ENCODE data around the gene DOCK10.

Gene DOCK10

DNA sequence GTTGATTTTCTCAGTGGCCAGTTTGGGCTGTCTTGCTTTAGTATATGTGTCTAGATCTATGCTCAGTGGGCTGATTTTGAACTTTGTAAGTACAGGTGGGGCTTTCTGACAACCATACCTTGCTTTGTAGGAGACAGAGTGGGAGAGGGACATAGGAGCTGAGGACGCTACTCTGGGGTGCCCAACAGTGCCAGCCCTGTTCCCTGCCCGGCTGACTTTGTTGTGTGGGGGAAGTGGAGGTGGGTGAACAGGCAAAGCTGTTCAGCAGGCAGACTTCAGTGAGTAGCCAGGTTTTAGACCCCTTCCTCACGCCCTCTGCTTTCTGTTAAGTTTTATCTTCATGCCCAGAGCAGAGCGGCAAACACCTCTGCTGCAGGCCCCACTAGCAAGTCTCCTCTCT is 44.2 kb upstream of the DOCK10 start:
- Histone ChIP-seq H3K4me3 (ENCODE audit: low read depth, low read length) (no peak overlapping the region), H3K27ac (ENCODE audit: extremely low read depth, low read depth, low read length) (no peak overlapping the region), H3K36me3 (ENCODE audit: control insufficient read depth in 2 of 2, insufficient read depth in 1 of 2, low read length in 2 of 2) (no peaks in the 10 kb centered on the region), H3K4me1 (ENCODE audit: control insufficient read depth, insufficient read depth, low read length) (no peaks in the 10 kb centered on the region), H3K9me3 (ENCODE audit: control insufficient read depth, insufficient read depth, low read depth, low read length) (no peaks in the 10 kb centered on the region)
- TF ChIP-seq, protein P1, sequence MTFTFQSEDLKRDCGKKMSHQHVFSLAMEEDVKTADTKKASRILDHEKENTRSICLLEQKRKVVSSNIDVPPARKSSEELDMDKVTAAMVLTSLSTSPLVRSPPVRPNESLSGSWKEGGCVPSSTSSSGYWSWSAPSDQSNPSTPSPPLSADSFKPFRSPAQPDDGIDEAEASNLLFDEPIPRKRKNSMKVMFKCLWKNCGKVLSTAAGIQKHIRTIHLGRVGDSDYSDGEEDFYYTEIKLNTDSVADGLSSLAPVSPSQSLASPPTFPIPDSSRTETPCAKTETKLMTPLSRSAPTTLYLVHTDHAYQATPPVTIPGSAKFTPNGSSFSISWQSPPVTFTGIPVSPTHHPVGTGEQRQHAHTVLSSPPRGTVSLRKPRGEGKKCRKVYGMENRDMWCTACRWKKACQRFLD (tag by site-specific recombination; IDR thresholded peaks at IDR 0.05): no peak
- no peak for TF ChIP-seq ZNF501 (tag by site-specific recombination; IDR thresholded peaks at IDR 0.05)
- TF ChIP-seq GLIS2 (tag by site-specific recombination; IDR thresholded peaks at IDR 0.05): no peak
- TF ChIP-seq ZNF670 (tag by site-specific recombination; IDR thresholded peaks at IDR 0.05; ENCODE audit: low read depth): no peak
- TF ChIP-seq ZNF292 (tag by site-specific recombination; IDR thresholded peaks at IDR 0.05; ENCODE audit: borderline replicate concordance, low read depth): no peak
- TF ChIP-seq ZNF37A (tag by site-specific recombination; IDR thresholded peaks at IDR 0.05): no peak
- POLR2A ChIA-PET: no interaction called here
- CTCF ChIA-PET: interaction anchor here (0.5 kb wide), 1 partner anchor 21 kb away, joined by 3 read pairs; no protein-coding TSS in a partner anchor

DNA sequence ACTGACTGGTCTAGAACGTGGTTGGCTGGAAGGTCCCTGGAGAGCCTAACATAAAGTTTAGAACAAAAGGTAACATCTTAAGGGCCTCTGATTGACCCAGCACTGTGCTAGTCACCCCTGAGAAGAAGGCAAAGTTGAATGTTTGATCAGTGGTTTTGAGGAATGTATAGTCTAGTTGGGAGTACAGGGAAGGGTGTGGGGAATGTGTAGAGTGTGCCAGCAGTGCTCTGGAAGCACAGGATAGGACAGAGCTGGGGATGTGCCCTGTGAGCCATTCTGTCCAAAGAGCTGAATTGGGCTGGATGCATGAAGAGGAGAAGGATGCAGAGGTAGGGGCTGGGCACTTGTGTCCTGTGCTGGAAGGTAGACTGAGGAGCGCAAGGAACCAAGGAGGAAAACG is 41.0 kb upstream of the DOCK10 start:
- ChIA-PET CTCF (interaction anchor here (1.0 kb wide), 1 partner anchor 577 kb away, joined by 4 read pairs; no protein-coding TSS in a partner anchor), POLR2A (no interaction called here)
- no peak overlapping the region for H3K27ac ChIP-seq (ENCODE audit: extremely low read depth, low read depth, low read length)
- H3K9me3 ChIP-seq (ENCODE audit: control insufficient read depth, insufficient read depth, low read depth, low read length): no peaks in the 10 kb centered on the region
- no peak for TF ChIP-seq ZNF561 (tag by site-specific recombination; IDR thresholded peaks at IDR 0.05; ENCODE audit: borderline replicate concordance)
- TF ChIP-seq, protein P2, sequence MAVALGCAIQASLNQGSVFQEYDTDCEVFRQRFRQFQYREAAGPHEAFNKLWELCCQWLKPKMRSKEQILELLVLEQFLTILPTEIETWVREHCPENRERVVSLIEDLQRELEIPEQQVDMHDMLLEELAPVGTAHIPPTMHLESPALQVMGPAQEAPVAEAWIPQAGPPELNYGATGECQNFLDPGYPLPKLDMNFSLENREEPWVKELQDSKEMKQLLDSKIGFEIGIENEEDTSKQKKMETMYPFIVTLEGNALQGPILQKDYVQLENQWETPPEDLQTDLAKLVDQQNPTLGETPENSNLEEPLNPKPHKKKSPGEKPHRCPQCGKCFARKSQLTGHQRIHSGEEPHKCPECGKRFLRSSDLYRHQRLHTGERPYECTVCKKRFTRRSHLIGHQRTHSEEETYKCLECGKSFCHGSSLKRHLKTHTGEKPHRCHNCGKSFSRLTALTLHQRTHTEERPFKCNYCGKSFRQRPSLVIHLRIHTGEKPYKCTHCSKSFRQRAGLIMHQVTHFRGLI (tag by site-specific recombination; IDR thresholded peaks at IDR 0.05): no peak
- TF ChIP-seq ZNF350 (tag by site-specific recombination; IDR thresholded peaks at IDR 0.05): no peak
- TF ChIP-seq, protein P3, sequence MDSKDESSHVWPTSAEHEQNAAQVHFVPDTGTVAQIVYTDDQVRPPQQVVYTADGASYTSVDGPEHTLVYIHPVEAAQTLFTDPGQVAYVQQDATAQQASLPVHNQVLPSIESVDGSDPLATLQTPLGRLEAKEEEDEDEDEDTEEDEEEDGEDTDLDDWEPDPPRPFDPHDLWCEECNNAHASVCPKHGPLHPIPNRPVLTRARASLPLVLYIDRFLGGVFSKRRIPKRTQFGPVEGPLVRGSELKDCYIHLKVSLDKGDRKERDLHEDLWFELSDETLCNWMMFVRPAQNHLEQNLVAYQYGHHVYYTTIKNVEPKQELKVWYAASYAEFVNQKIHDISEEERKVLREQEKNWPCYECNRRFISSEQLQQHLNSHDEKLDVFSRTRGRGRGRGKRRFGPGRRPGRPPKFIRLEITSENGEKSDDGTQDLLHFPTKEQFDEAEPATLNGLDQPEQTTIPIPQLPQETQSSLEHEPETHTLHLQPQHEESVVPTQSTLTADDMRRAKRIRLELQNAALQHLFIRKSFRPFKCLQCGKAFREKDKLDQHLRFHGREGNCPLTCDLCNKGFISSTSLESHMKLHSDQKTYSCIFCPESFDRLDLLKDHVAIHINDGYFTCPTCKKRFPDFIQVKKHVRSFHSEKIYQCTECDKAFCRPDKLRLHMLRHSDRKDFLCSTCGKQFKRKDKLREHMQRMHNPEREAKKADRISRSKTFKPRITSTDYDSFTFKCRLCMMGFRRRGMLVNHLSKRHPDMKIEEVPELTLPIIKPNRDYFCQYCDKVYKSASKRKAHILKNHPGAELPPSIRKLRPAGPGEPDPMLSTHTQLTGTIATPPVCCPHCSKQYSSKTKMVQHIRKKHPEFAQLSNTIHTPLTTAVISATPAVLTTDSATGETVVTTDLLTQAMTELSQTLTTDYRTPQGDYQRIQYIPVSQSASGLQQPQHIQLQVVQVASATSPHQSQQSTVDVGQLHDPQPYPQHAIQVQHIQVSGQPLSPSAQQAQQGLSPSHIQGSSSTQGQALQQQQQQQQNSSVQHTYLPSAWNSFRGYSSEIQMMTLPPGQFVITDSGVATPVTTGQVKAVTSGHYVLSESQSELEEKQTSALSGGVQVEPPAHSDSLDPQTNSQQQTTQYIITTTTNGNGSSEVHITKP (tag by site-specific recombination; IDR thresholded peaks at IDR 0.05): no peak
- no peak for TF ChIP-seq ZNF830 (tag by site-specific recombination; IDR thresholded peaks at IDR 0.05; ENCODE audit: low read depth)
- no peak for TF ChIP-seq ZNF624 (tag by site-specific recombination; IDR thresholded peaks at IDR 0.05)
- TF ChIP-seq ZNF202 (tag by site-specific recombination; IDR thresholded peaks at IDR 0.05; ENCODE audit: borderline replicate concordance): no peak
- no peak for TF ChIP-seq HOXC10 (CRISPR knock-in tag; IDR thresholded peaks at IDR 0.05)
- TF ChIP-seq KLF7 (tag by site-specific recombination; IDR thresholded peaks at IDR 0.05; ENCODE audit: borderline replicate concordance): no peak
- TF ChIP-seq ZNF157 (tag by site-specific recombination; IDR thresholded peaks at IDR 0.05): no peak
- no peak for TF ChIP-seq ZNF324 (tag by site-specific recombination; IDR thresholded peaks at IDR 0.05)
- TF ChIP-seq ZNF585B (tag by site-specific recombination; IDR thresholded peaks at IDR 0.05): no peak
- no peak for TF ChIP-seq OSR2 (tag by site-specific recombination; IDR thresholded peaks at IDR 0.05)
- TF ChIP-seq FEZF1 (tag by site-specific recombination; IDR thresholded peaks at IDR 0.05): no peak
- TF ChIP-seq, protein P4, sequence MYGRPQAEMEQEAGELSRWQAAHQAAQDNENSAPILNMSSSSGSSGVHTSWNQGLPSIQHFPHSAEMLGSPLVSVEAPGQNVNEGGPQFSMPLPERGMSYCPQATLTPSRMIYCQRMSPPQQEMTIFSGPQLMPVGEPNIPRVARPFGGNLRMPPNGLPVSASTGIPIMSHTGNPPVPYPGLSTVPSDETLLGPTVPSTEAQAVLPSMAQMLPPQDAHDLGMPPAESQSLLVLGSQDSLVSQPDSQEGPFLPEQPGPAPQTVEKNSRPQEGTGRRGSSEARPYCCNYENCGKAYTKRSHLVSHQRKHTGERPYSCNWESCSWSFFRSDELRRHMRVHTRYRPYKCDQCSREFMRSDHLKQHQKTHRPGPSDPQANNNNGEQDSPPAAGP (tag by site-specific recombination; IDR thresholded peaks at IDR 0.05): no peak
- TF ChIP-seq, protein P5, sequence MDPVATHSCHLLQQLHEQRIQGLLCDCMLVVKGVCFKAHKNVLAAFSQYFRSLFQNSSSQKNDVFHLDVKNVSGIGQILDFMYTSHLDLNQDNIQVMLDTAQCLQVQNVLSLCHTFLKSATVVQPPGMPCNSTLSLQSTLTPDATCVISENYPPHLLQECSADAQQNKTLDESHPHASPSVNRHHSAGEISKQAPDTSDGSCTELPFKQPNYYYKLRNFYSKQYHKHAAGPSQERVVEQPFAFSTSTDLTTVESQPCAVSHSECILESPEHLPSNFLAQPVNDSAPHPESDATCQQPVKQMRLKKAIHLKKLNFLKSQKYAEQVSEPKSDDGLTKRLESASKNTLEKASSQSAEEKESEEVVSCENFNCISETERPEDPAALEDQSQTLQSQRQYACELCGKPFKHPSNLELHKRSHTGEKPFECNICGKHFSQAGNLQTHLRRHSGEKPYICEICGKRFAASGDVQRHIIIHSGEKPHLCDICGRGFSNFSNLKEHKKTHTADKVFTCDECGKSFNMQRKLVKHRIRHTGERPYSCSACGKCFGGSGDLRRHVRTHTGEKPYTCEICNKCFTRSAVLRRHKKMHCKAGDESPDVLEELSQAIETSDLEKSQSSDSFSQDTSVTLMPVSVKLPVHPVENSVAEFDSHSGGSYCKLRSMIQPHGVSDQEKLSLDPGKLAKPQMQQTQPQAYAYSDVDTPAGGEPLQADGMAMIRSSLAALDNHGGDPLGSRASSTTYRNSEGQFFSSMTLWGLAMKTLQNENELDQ (tag by site-specific recombination; IDR thresholded peaks at IDR 0.05; ENCODE audit: low read depth): no peak
- no peak for TF ChIP-seq ZNF548 (tag by site-specific recombination; IDR thresholded peaks at IDR 0.05)
- TF ChIP-seq, protein P6, sequence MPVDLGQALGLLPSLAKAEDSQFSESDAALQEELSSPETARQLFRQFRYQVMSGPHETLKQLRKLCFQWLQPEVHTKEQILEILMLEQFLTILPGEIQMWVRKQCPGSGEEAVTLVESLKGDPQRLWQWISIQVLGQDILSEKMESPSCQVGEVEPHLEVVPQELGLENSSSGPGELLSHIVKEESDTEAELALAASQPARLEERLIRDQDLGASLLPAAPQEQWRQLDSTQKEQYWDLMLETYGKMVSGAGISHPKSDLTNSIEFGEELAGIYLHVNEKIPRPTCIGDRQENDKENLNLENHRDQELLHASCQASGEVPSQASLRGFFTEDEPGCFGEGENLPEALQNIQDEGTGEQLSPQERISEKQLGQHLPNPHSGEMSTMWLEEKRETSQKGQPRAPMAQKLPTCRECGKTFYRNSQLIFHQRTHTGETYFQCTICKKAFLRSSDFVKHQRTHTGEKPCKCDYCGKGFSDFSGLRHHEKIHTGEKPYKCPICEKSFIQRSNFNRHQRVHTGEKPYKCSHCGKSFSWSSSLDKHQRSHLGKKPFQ (tag by site-specific recombination; IDR thresholded peaks at IDR 0.05): no peak
- no peaks in the 10 kb centered on the region for H3K4me1 ChIP-seq (ENCODE audit: control insufficient read depth, insufficient read depth, low read length)
- no peaks in the 10 kb centered on the region for H3K36me3 ChIP-seq (ENCODE audit: control insufficient read depth in 2 of 2, insufficient read depth in 1 of 2, low read length in 2 of 2)
- H3K4me3 ChIP-seq (ENCODE audit: low read depth, low read length): no peak overlapping the region
